Measurements from ENCODE around the gene CIRBP.
"Not testable (repeated sequence)": the region's sequence is repeated elsewhere in the genome, so short reads cannot be mapped to it uniquely, and the experiment has no call there.

CIRBP gene

DNA sequence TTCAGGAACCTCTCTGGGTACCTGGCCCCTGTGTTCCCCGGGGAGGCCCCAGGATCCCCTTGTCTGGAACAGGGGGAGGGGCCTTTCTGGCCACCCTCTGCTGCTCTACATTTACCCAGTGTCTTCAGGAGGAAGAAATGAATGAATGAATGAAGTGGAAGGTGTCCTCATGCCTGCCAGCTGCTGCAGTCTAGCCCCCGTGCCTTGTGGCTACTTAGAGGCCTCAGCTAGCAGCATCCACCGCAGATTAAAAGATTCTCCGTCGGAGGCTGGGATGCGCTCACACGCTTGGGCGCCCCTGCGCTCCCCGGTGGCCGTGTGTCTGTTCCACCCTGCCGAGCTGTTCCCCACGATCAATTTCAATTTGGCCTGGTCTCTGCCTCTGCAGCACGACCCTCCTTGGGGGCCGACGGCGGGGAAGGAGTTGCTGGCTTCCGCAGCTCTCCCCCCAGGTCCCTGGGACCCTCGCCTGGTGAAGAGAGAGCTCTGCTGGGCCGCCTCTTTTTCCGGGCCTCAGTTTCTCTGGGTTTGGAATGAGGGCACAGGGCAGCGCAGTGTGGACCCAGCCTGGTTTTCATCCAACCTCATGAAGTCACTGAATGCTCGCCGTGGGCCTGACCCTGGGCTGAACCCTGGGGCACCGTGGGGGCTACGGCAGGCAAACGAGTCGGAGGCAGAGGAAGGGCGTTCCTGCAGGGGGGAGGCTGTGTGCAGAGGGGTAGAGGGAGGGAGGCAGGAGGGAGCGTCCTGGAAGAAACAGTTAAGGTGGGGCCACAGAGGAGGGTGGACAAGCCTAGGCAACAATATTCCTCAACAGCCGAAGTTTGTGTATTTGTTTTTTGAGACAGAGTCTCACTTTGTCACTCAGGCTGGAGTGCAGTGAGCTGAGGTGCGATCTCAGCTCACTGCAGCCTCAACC is 44.8 kb downstream of the CIRBP start:
- no peak overlapping the region for H3K4me3 ChIP-seq (replicated peaks; ENCODE audit: low read depth, low read length)
- DNase-seq (ENCODE audit: extremely low read depth, low read depth): no peak
- TF ChIP-seq CTCF (IDR thresholded peaks at IDR 0.05; ENCODE audit: low read depth, low read length, missing control alignments): no peak

GRCh38 chr19:1315470-1316166 is 46.5 kb downstream of the CIRBP start:
- no peak overlapping the region for H3K4me3 ChIP-seq (replicated peaks; ENCODE audit: low read depth, low read length)
- DNase-seq (ENCODE audit: extremely low read depth, low read depth): no peak
- TF ChIP-seq CTCF (IDR thresholded peaks at IDR 0.05; ENCODE audit: low read depth, low read length, missing control alignments): peak; percentile 54

GRCh38 chr19:1316466-1316865 is 47.3 kb downstream of the CIRBP start:
- no peak overlapping the region for H3K4me3 ChIP-seq (replicated peaks; ENCODE audit: low read depth, low read length)
- TF ChIP-seq CTCF (IDR thresholded peaks at IDR 0.05; ENCODE audit: low read depth, low read length, missing control alignments): no peak
- no peak for DNase-seq (ENCODE audit: extremely low read depth, low read depth)

DNA sequence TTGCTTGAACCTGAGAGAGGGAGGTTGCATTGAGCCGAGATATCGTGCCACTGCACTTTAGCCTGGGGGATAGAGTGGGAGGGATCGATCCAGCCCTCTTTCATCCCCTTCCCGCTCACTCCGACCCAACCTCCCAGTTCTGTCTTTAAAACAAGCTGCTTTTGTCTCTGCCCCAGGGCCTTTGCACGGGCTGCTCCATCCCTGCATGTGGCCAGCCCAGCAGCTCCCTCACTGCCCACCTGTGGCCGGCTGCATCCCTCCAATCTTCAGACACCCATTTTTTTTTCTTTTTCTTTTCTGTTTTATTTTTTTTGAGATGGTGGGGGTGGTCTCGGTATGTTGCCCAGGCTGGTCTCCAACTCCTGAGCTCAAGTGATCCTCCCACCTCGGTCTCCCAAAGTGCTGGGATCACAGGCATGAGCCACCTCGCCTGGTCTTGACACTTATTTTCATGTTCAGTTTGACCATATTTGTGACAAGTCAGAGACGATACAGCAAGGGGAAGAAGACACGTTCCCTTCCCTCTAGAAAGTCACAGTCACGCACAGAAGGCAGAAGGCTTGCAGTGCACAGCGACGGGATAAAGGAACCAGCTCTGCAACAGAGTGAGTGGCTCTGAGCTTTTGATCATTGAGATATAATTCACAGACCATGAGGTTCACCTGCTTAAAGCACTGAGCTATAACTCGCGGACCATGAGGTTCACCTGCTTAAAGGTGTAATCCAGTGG is 48.3 kb downstream of the CIRBP start:
- no peak overlapping the region for H3K4me3 ChIP-seq (replicated peaks; ENCODE audit: low read depth, low read length)
- no peak for DNase-seq (ENCODE audit: extremely low read depth, low read depth)
- TF ChIP-seq CTCF (IDR thresholded peaks at IDR 0.05; ENCODE audit: low read depth, low read length, missing control alignments): no peak

DNA sequence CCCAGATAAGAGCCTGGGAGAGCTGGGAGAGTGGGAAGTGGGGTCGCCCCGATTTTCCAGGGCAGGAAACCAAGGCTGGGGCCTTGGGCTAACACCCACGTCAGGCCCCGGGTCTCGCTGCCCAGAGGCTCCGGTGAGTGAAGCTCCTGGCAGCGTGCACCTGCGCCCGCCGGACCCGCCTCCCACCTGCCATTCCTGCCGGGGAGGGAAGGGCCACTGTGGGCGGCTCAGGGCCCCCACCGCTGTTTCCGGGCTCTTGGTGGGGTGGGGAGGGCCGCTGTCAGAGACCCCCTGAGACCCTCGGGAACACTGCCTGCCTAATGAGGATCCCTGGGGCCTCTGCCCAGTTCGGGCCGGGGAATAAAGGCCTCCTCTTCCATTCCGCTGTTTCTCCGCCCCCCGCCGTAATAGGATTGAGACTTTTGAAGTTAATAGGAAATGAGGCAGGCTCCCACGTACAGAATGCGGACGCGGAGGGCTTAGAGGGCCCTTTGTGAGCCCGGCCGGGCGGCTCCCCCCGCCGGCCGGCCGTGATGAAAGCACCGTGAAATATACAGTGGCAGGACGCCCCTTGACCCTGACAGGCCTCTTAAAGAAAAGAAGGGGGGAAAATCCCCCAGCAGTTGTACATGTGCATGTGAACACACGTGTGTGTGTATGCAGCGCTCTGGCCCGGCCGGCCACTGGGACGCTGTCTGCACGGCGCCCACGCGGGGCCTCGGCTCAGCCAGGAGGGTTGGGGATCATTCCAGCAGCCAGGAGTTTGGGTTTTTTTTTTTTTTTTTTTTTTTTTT is 49.7 kb downstream of the CIRBP start:
- DNase-seq (ENCODE audit: extremely low read depth, low read depth): no peak
- no peak overlapping the region for H3K4me3 ChIP-seq (replicated peaks; ENCODE audit: low read depth, low read length)
- no peak for TF ChIP-seq CTCF (IDR thresholded peaks at IDR 0.05; ENCODE audit: low read depth, low read length, missing control alignments)

DNA sequence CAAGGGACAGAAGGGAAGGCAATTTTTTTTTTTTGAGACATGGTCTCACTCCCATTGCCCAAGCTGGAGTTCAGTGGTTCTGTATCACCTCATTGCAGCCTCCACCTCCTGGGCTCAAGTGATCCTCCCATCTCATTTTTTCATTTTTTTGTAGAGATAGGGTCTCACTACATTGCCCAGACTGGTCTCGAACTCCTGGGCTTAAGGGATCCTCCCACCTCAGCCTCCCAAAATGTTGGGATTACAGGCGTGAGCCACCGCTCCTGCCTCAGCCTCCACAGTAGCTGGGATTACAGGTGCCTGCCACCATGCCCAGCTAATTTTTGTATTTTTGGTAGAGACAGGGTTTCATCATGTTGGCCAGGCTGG is 51.1 kb downstream of the CIRBP start:
- not testable (repeated sequence) for H3K4me3 ChIP-seq (replicated peaks; ENCODE audit: low read depth, low read length); DNase-seq (ENCODE audit: extremely low read depth, low read depth)

Data from HFF-Myc (cell line).